A673 (cell line): ENCODE results near the gene EOLA1. TPM values are rescaled to one million over a fixed set of nuclear protein-coding genes. Genes with fewer than 3 reads are reported as not detected.
"Not testable (repeated sequence)": the region's sequence is repeated elsewhere in the genome, so short reads cannot be mapped to it uniquely, and the experiment has no call there.

Source experiments
- BruUV-seq: library from RNA; stranded (reverse); fragments of 400-500 nt; replicated peaks from 2 replicates; lab custom pipeline; 2021; lab: Mats Ljungman, UMichigan
- CTCF ChIA-PET: fragments of 300-600 bp; sonication (Branson Sonifier 250); formaldehyde crosslinking; loops from one replicate; lab custom pipeline; 2022; ENCODE audit warnings: antibody characterized with exemption; lab: Charles Lee
- POLR2A ChIA-PET: fragments of 300-600 bp; sonication (Branson Sonifier 250); formaldehyde crosslinking; loops from one replicate; lab custom pipeline; 2022; ENCODE audit warnings: antibody characterized with exemption; ENCODE audit not compliant: low non-redundant PET; lab: Charles Lee
- DNase-seq: peaks from one replicate; pipeline ENCODE4 v3.0.0-alpha.2; 2015; ENCODE audit warnings: low spot score
- H3K27ac ChIP-seq: fragments of 200-600 bp; sonication (generic); 2 replicates; pipeline ENCODE4 v1.5.1; 2016; ENCODE audit warnings: mixed run types, low read depth, mild to moderate bottlenecking, mixed read lengths, antibody characterized with exemption, low read length; ENCODE audit not compliant: poor library complexity, severe bottlenecking
- H3K27me3 ChIP-seq: fragments of 200-600 bp; sonication (generic); replicated peaks from 2 replicates; pipeline ENCODE4 v1.6.1; 2017; ENCODE audit warnings: mixed run types, low read depth, mild to moderate bottlenecking, mixed read lengths, antibody characterized with exemption, low read length; ENCODE audit not compliant: insufficient read depth, poor library complexity
- H3K36me3 ChIP-seq: fragments of 200-600 bp; sonication (generic); 2 replicates; pipeline ENCODE4 v1.6.1; 2016; ENCODE audit warnings: mixed run types, mild to moderate bottlenecking, mixed read lengths, antibody characterized with exemption, low read length; ENCODE audit not compliant: insufficient read depth, poor library complexity, severe bottlenecking
- H3K4me1 ChIP-seq: fragments of 200-600 bp; sonication (generic); 2 replicates; pipeline ENCODE4 v1.6.1; 2017; ENCODE audit warnings: mixed run types, mild to moderate bottlenecking, mixed read lengths, antibody characterized with exemption, low read length; ENCODE audit not compliant: insufficient read depth, poor library complexity, severe bottlenecking
- H3K4me3 ChIP-seq: fragments of 200-600 bp; sonication (generic); 2 replicates; pipeline ENCODE4 v1.5.1; 2016; ENCODE audit warnings: low read depth, mixed run types, mild to moderate bottlenecking, mixed read lengths, low read length; ENCODE audit not compliant: poor library complexity, severe bottlenecking
- H3K9me3 ChIP-seq: fragments of 200-600 bp; sonication (generic); 2 replicates; pipeline ENCODE4 v1.6.1; 2016; ENCODE audit warnings: mixed run types, low read depth, mild to moderate bottlenecking, mixed read lengths, antibody characterized with exemption, low read length; ENCODE audit not compliant: poor library complexity, severe bottlenecking
- intact Hi-C: fragments of 100-400 bp; cut with micrococcal nuclease; formaldehyde crosslinking; loops from one replicate; pipeline ENCODE4 v1.10.0; 2022; ENCODE audit not compliant: unreplicated experiment
- total RNA-seq: library from RNA; stranded (reverse); gene quantifications from 2 replicates; pipeline ENCODE4 v1.2.3, GENCODE V29; 2021
- TF ChIP-seq, protein P1 (sequence below): fragments of 300-800, 200-600 bp; sonication (generic); conservative IDR thresholded peaks from 2 replicates; pipeline ENCODE4 v1.5.1; 2017; ENCODE audit warnings: low read depth, mild to moderate bottlenecking, antibody characterized with exemption, low read length, moderate library complexity, mixed read lengths

Gene EOLA1
- total RNA-seq, 1 experiment from 2014 or later = 15.3 TPM

DNA sequence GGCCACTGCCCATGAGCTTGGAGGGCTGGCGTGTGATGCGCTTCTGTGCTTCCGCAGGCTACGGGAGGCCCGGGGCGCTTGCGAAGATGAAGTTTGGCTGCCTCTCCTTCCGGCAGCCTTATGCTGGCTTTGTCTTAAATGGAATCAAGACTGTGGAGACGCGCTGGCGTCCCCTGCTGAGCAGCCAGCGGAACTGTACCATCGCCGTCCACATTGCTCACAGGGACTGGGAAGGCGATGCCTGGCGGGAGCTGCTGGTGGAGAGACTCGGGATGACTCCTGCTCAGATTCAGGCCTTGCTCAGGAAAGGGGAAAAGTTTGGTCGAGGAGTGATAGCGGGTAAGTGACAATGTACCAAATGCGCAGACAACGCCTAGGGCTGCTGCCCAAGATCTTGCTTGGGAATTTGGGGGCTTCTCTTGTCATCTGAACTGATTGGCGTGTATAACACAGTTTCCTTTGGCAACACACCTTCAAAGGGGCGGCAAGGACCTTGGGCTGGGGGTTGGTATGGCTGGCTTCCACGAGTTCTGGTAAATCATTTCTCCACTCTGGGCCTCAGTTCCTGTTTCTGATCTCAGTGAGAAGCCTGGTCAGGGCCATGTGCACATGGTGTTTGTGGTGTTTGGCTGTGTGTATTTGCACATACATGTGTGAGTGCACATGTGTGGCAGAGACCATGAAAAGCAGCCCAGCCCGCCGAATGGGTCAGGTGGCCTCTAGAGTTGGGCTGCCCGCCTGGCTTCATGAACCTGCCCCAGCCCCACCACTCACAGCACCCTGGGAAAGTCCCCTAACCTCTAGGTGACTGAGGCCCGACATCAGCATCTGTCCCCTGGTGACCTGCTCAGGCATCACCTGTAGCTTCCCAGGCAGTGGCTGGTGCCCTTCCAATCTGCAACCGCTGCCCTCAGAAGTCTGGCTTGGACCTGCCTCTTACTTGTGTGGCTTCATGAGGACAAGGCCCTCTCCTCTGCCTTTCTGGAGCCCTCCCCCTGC lies 5.0 kb downstream of the EOLA1 start:
- H3K4me3 ChIP-seq, CTCF ChIA-PET, H3K27ac ChIP-seq, H3K27me3 ChIP-seq, BruUV-seq, H3K9me3 ChIP-seq, H3K4me1 ChIP-seq, intact Hi-C loops, POLR2A ChIA-PET, H3K36me3 ChIP-seq: not testable (repeated sequence)
- peak; percentile 40 for DNase-seq
- TF ChIP-seq, protein P1, sequence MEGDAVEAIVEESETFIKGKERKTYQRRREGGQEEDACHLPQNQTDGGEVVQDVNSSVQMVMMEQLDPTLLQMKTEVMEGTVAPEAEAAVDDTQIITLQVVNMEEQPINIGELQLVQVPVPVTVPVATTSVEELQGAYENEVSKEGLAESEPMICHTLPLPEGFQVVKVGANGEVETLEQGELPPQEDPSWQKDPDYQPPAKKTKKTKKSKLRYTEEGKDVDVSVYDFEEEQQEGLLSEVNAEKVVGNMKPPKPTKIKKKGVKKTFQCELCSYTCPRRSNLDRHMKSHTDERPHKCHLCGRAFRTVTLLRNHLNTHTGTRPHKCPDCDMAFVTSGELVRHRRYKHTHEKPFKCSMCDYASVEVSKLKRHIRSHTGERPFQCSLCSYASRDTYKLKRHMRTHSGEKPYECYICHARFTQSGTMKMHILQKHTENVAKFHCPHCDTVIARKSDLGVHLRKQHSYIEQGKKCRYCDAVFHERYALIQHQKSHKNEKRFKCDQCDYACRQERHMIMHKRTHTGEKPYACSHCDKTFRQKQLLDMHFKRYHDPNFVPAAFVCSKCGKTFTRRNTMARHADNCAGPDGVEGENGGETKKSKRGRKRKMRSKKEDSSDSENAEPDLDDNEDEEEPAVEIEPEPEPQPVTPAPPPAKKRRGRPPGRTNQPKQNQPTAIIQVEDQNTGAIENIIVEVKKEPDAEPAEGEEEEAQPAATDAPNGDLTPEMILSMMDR = peak; percentile 30

DNA sequence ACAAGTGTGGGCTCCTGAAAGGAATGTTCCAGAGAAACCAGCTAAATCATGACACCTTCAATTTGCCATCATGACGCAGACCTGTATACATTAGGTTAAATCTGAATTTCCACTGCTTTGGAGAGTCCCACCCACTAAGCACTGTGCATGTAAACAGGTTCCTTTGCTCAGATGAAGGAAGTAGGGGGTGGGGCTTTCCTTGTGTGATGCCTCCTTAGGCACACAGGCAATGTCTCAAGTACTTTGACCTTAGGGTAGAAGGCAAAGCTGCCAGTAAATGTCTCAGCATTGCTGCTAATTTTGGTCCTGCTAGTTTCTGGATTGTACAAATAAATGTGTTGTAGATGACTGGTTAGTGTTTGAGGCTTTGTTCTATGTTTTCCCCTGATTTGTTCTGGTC lies 6.2 kb downstream of the EOLA1 start:
- H3K4me1 ChIP-seq, H3K9me3 ChIP-seq, DNase-seq, POLR2A ChIA-PET, H3K27ac ChIP-seq, intact Hi-C loops, H3K4me3 ChIP-seq, H3K27me3 ChIP-seq, CTCF ChIA-PET, BruUV-seq, H3K36me3 ChIP-seq: not testable (repeated sequence)

DNA sequence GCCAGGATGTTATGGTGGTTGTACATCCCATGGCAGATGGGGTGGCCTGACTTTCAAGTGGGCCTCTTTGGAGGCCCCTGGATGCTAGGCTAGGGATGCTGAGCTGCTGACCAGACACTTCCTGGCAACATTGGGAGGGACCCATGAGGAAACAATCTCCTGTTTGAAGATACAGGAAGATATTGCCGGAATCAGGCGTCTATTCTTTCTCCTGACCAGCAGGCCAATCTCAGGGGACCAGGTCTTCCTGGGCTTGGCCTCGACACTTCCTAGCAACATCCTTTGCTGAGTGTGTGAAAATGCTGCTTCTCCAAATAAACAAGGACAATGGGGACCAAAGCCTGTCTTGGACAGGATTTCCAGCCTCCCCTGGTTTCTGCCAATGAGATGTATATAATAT lies 7.0 kb downstream of the EOLA1 start:
- CTCF ChIA-PET, H3K4me1 ChIP-seq, DNase-seq, BruUV-seq, intact Hi-C loops, POLR2A ChIA-PET, H3K4me3 ChIP-seq, H3K9me3 ChIP-seq, H3K36me3 ChIP-seq, H3K27me3 ChIP-seq, H3K27ac ChIP-seq: not testable (repeated sequence)

DNA sequence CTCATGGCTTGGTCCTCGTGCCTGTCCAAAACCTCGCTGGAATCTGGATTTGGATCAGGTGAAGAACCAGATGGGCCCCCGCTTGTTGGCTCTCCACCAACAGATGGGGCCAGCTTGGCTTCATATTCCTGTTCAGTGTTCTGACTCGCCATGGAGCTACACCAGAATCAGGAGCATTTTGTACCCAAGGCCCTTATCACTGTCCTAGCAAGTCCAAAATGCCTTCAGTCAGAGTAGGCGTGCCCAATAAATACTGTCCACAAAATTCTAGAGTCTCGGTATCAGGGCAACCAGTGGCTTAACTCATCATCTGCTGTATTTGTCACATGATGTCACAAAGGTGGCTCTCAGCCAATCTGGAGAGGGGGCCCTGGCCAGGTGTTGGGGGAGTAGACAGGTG lies 8.9 kb downstream of the EOLA1 start, which contains the start of gene HSFX3:
Gene HSFX3 (minus strand): TSS at position 224 of the 400 bp plus-strand sequence. CDS start 72 bp downstream, at position 152.
- H3K4me3 ChIP-seq, POLR2A ChIA-PET, CTCF ChIA-PET, DNase-seq, H3K27me3 ChIP-seq, H3K36me3 ChIP-seq, BruUV-seq, H3K4me1 ChIP-seq, intact Hi-C loops, H3K9me3 ChIP-seq, H3K27ac ChIP-seq: not testable (repeated sequence)

DNA sequence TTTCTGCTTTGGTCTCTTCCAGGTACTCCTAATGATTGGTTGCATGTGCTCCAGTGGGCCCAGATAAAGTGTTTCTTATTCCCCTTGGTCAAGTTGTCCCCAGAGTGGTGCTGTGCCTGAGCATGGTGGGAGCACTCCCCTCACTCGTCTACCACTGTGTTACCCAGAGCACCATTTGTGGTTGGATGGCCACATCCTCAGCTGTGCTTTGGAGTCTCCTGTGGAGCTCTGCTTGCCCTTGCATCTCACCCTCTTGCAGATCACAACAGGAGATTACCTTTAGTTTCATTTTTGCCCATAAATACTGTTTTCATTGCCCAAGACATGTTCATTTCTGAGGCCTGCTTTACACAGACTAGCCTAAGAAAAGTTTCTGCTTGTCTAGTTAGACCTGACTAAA lies 9.6 kb downstream of the EOLA1 start:
- intact Hi-C loops, H3K27ac ChIP-seq, POLR2A ChIA-PET, H3K4me1 ChIP-seq, CTCF ChIA-PET, H3K4me3 ChIP-seq, H3K36me3 ChIP-seq, H3K27me3 ChIP-seq, H3K9me3 ChIP-seq, DNase-seq, BruUV-seq: not testable (repeated sequence)

DNA sequence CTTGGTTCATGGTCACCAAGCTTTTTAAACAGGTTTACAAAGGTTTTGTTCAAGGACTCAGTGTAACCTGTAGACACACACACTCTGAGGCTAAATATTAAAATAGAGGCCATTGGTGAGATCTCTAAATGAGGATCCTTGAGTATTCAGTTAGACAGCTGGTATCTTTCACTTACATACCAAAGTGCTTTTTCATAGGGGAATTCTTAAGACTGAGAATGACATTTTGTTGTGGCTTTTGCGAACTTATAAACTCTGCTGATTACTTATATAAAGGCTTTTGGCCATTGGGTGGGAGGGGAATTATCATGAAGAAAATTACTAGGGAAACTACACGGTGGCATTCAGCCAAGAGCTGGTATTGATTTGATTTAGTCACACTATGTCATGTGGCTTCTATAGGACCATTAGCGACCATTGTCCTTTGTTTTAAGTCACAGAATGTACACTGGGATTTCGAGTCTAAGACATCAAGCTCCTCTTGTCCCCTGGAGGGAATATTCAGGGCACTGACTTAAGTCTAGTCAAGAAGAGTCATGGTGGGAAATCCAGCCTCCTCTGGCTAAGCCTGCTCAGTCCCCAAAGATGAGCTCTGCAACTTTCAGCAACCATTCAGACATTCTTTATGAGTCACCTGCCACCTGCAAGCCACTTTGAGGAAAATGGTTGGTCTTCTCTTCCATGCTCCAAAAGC lies 10.6 kb downstream of the EOLA1 start:
- CTCF ChIA-PET, DNase-seq, H3K4me3 ChIP-seq, H3K36me3 ChIP-seq, H3K27ac ChIP-seq, POLR2A ChIA-PET, H3K4me1 ChIP-seq, H3K9me3 ChIP-seq, intact Hi-C loops, BruUV-seq, H3K27me3 ChIP-seq: not testable (repeated sequence)
